IMR-90 (cell line): ENCODE measurements around the gene YEATS4.

ENCODE experiments used
- BHLHE40 ChIP-seq: fragments of 150-350 bp; IDR thresholded peaks from 2 replicates; pipeline ENCODE4 v1.6.1; 2016; ENCODE audit warnings: mild to moderate bottlenecking, low read depth, low read length
- CTCF ChIP-seq: conservative IDR thresholded peaks from 2 replicates; pipeline ENCODE4 v1.5.1; 2012; ENCODE audit warnings: mild to moderate bottlenecking, low read depth, low read length, improper control_type of control experiment

DNA sequence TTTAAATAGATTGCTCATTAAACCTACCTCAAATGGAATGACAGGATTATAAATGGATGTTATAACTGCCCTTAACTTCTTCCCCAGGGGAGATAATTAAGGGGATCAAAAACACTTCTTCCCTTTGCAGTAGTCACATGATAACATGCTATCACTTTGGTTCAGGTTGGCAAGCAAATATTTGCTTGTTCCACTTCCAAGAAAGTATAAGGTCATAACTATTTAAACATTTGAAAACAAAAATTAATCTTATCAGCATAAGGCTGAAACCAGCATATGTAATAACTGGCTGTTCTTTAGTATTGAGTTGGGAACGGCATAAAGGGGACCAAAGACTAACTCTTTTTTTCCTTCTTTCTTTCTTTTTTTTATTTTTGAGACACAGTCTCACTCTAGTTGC lies 13.8 kb upstream of the YEATS4 start:
- TF ChIP-seq CTCF (no peak), BHLHE40 (no peak)
